Measurements from ENCODE around the gene PARVG.

DNA sequence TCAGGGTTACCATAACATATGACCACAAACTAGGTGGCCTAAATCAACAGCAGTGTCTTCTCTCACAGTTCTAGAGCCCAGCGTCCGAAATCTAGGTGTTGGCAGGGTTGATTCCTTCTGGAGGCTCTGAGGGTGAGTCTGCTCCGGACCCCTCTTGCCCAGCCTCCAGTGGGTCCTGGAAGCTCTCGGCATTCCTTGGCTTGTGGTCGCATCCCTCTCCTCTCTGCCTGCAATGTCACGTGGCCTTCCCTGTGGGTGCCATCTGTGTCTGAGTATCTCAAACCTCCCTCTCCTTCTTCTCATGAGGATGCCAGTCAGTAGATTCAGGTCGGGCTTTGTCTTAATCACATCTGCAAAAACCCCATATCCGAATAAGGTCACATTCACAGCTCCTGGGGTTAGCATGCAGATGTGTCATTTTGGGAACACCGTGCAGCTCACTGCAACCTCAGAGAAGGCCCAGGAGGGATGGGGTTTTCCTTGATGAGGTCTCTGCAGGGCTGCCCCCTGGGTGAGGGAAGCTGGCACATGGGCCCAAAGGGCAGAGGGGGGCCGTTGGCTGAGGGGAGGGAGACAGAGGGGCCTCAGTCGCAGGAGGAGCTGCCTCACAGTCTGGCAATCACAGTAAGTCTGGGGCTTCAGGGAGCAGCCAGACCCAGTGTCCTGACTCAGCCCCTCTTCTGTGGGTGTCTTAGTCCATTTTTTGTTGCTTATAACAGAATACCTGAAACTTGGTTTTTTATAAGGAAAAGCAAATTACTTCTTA is 41.2 kb downstream of the PARVG start:
- TF ChIP-seq POLR2A (IDR thresholded peaks at IDR 0.05; ENCODE audit: low read depth, low read length) (no peak), EZH2 (IDR thresholded peaks at IDR 0.05; ENCODE audit: borderline replicate concordance, low read depth, low read length, severe bottlenecking) (no peak), JUN (IDR thresholded peaks at IDR 0.05; ENCODE audit: borderline replicate concordance, insufficient read depth, insufficient read length, low read depth) (no peak), POLR2AphosphoS5 (IDR thresholded peaks at IDR 0.05; ENCODE audit: insufficient read depth, low read depth, low read length) (no peak), GATA2 (IDR thresholded peaks at IDR 0.05; ENCODE audit: insufficient read depth, insufficient read length, low read depth, low read length) (no peak)
- TF ChIP-seq, protein P1, sequence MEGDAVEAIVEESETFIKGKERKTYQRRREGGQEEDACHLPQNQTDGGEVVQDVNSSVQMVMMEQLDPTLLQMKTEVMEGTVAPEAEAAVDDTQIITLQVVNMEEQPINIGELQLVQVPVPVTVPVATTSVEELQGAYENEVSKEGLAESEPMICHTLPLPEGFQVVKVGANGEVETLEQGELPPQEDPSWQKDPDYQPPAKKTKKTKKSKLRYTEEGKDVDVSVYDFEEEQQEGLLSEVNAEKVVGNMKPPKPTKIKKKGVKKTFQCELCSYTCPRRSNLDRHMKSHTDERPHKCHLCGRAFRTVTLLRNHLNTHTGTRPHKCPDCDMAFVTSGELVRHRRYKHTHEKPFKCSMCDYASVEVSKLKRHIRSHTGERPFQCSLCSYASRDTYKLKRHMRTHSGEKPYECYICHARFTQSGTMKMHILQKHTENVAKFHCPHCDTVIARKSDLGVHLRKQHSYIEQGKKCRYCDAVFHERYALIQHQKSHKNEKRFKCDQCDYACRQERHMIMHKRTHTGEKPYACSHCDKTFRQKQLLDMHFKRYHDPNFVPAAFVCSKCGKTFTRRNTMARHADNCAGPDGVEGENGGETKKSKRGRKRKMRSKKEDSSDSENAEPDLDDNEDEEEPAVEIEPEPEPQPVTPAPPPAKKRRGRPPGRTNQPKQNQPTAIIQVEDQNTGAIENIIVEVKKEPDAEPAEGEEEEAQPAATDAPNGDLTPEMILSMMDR (IDR thresholded peaks at IDR 0.05; ENCODE audit: extremely low read depth in 1 of 2, insufficient read depth in 1 of 2, low read depth in 1 of 2, low read length in 2 of 2), result no peak

Data from endothelial cell of umbilical vein (primary cell).